Measurements from ENCODE around the gene CNTNAP2. TPM values are rescaled to one million over a fixed set of nuclear protein-coding genes. Genes with fewer than 3 reads are reported as not detected.

CNTNAP2 gene
- total RNA-seq, 4 donors from 2014 or later, result 0.42 TPM; not detected in 3

GRCh38 chr7:147978651-147979050 is 1862.0 kb downstream of the CNTNAP2 start:
- Histone ChIP-seq H3K4me1 (peaks cover 0 to 11% (median 0%) of the 10 kb centered on the region in 4 donors), H3K9me3 (no peaks in the 10 kb centered on the region), H3K27me3 (no peaks in the 10 kb centered on the region), H3K36me3 (no peaks in the 10 kb centered on the region), H3K4me3 (no peak overlapping the region), H3K27ac (no peak overlapping the region)
- DNase-seq (ENCODE audit: low spot score in 2 of 2), result no peak
- TF ChIP-seq EP300 (IDR thresholded peaks at IDR 0.05) (no peak), POLR2A (IDR thresholded peaks at IDR 0.05) (no peak), CTCF (IDR thresholded peaks at IDR 0.05) (no peak)
- 58 to 61% methylated on average over 5 of the region's 5 CpGs for WGBS, 2 donors

GRCh38 chr7:147980826-147981813 is 1864.5 kb downstream of the CNTNAP2 start:
- Histone ChIP-seq H3K4me1 (peaks cover 0 to 11% (median 0%) of the 10 kb centered on the region in 4 donors), H3K27me3 (no peaks in the 10 kb centered on the region), H3K4me3 (no peak overlapping the region), H3K9me3 (no peaks in the 10 kb centered on the region), H3K36me3 (no peaks in the 10 kb centered on the region), H3K27ac (peak overlapping the region in 1 of 4 donors; percentile 52)
- no peak for DNase-seq (ENCODE audit: low spot score in 2 of 2)
- WGBS, 2 donors, result 70 to 72% methylated on average over 4 of the region's 4 CpGs
- TF ChIP-seq POLR2A (IDR thresholded peaks at IDR 0.05) (no peak), CTCF (IDR thresholded peaks at IDR 0.05) (no peak), EP300 (IDR thresholded peaks at IDR 0.05) (no peak)

GRCh38 chr7:147982307-147982706 is 1865.7 kb downstream of the CNTNAP2 start:
- 70 to 73% methylated on average over 1 of the region's 1 CpG for WGBS, 2 donors
- H3K4me3 ChIP-seq, result no peak overlapping the region
- no peaks in the 10 kb centered on the region for H3K27me3 ChIP-seq
- TF ChIP-seq EP300 (IDR thresholded peaks at IDR 0.05) (no peak), CTCF (IDR thresholded peaks at IDR 0.05) (no peak), POLR2A (IDR thresholded peaks at IDR 0.05) (no peak)
- H3K4me1 ChIP-seq, result peaks cover 0 to 11% (median 0%) of the 10 kb centered on the region in 4 donors
- peak overlapping the region in 1 of 4 donors; percentile 36 for H3K27ac ChIP-seq
- no peak for DNase-seq (ENCODE audit: low spot score in 2 of 2)
- no peaks in the 10 kb centered on the region for H3K36me3 ChIP-seq
- H3K9me3 ChIP-seq, result no peaks in the 10 kb centered on the region

DNA sequence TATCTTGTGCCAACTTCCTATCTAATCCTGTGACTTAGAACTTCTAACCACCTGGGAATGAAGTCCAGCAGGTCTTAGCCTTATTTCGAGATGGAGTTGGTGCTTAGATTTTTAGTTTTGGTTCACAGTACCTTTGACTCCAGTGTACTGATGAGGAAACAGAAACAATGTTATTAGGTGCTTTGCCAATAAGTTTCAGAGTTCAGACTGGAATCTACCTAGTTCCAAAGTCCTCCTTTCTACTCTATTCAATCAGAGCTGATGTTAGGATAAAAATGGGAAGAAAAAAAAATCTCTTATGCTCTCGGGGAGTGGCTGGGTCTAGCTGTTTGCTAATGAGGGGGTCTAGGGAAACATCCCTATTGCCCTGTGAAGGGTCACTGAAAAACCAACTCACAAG is 1867.7 kb downstream of the CNTNAP2 start:
- no peaks in the 10 kb centered on the region for H3K27me3 ChIP-seq
- 95 to 97% methylated on average over 2 of the region's 2 CpGs for WGBS, 2 donors
- H3K4me1 ChIP-seq, result peaks cover 0 to 11% (median 0%) of the 10 kb centered on the region in 4 donors
- TF ChIP-seq EP300 (IDR thresholded peaks at IDR 0.05) (no peak), CTCF (IDR thresholded peaks at IDR 0.05) (no peak), POLR2A (IDR thresholded peaks at IDR 0.05) (no peak)
- H3K9me3 ChIP-seq, result no peaks in the 10 kb centered on the region
- H3K4me3 ChIP-seq, result no peak overlapping the region
- no peaks in the 10 kb centered on the region for H3K36me3 ChIP-seq
- H3K27ac ChIP-seq, result no peak overlapping the region
- DNase-seq (ENCODE audit: low spot score in 2 of 2), result no peak

- Histone ChIP-seq H3K36me3 (no peaks in the 10 kb centered on the region), H3K4me3 (no peak overlapping the region), H3K4me1 (no peaks in the 10 kb centered on the region), H3K27ac (no peak overlapping the region), H3K27me3 (no peaks in the 10 kb centered on the region), H3K9me3 (peaks cover 0 to 4% (median 0%) of the 10 kb centered on the region in 4 donors)
- 68 to 79% methylated on average over 1 of the region's 1 CpG for WGBS, 2 donors
- DNase-seq (ENCODE audit: low spot score in 2 of 2), result no peak
- TF ChIP-seq EP300 (IDR thresholded peaks at IDR 0.05) (no peak), POLR2A (IDR thresholded peaks at IDR 0.05) (no peak), CTCF (IDR thresholded peaks at IDR 0.05) (no peak)
Observed at GRCh38 chr7:147990079-147990478, 1873.5 kb downstream of the CNTNAP2 start.

Data from tibial nerve (tissue), 4 donors.